Measurements from ENCODE around the gene PSRC1. TPM values are rescaled to one million over a fixed set of nuclear protein-coding genes. Genes with fewer than 3 reads are reported as not detected.

Gene PSRC1
- total RNA-seq, 1 donor from 2014 or later, result 1.2 TPM

- intact Hi-C loops (cut with DNase I), result no loop called here
- DNase-seq (ENCODE audit: missing footprints), result peak; percentile 9
- no peak for ATAC-seq
Measured at GRCh38 chr1:109275706-109276345, 7.1 kb downstream of the PSRC1 start.

- intact Hi-C loops (cut with DNase I), result no loop called here
- peak; percentile 52 for ATAC-seq
- DNase-seq (ENCODE audit: missing footprints), result peak; percentile 66
Measured at GRCh38 chr1:109274533-109275476, 8.1 kb downstream of the PSRC1 start.

- ATAC-seq (no peak), DNase-seq (ENCODE audit: missing footprints) (peak; percentile 59)
- intact Hi-C loops (cut with DNase I), result no loop called here
Measured at GRCh38 chr1:109273570-109274288, 9.2 kb downstream of the PSRC1 start.

DNA sequence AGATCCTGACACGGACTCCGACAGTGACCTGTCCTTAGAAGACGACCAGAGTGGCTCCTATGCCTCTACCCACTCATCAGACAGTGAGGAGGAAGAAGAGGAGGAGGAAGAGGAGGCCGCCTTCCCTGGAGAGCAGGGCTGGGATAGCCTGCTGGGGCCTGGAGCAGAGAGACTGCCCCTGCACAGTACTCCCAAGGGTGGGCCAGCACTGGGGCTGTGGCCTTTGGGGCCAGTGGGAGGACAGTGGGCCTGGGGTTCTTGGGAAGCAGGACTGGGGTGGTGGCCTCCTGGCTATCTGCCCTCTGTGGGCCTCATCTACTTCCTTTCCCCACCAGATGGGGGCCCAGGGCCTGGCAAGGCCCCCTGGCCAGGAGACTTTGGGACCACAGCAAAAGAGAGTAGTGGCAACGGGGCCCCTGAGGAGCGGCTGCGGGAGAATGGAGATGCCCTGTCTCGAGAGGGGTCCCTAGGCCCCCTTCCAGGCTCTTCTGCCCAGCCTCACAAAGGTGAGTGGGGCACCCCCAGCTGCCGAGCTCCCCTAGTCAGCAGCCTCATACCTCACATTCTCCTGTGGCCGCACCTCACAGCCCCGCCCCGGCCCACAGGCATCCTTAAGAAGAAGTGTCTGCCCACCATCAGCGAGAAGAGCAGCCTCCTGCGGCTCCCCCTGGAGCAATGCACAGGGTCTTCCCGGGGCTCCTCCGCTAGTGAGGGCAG, 10.0 kb downstream of the PSRC1 start:
- no peak for ATAC-seq
- intact Hi-C loops (cut with DNase I), result no loop called here
- DNase-seq (ENCODE audit: missing footprints), result peak; percentile 51

DNA sequence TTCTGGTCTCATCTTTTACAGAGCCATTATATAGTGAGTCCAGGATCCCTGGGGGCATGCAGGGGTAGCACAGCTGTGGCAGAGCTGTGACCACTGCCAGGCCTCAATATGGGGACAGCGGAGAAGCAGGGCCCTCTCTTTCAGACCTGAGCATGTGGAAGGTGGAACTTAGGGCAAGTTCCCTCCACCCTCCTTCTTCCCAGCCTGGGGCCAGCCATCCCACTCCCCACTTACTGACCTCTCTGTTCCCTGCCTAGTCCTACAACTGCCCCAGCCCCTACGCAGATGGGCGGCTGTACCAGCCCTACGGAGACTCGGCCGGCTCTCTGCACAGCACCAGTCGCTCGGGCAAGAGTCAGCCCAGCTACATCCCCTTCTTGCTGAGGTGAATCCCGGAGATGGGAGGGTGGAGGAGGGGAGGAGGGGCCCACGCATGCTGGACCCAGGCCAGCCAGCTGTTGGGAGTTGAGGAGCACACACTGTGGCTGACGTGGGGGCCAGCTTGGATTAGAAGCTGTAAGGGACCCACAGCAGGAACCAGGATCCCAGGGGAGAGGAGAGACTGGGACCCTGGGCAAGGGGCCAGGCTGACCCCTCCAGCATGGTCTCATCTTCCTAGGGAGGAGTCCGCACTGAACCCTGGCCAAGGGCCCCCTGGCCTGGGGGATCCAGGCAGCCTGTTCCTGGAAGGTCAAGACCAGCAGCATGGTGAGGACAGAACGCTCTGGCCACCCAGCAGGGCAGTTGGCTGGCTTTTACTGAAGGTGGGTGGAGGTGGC, 10.7 kb downstream of the PSRC1 start:
- DNase-seq (ENCODE audit: missing footprints) (peak; percentile 21), ATAC-seq (no peak)
- intact Hi-C loops (cut with DNase I), result no loop called here

DNA sequence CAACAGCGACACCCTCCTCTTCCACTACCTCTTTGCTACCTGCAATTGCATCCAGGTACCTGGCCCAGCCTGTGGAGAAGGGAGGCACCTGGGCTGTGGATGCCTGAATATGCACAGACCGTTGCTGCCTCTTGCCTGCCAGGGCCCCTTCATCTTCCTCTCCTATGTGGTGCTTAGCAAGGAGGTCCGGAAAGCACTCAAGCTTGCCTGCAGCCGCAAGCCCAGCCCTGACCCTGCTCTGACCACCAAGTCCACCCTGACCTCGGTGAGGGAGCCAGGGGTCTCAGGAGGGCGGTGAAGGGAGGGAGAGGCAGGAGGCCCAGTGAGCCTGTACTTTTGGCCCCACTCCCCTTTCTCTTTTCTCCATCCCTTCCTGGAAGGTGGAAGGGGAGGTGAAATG, 11.5 kb downstream of the PSRC1 start:
- intact Hi-C loops (cut with DNase I), result no loop called here
- no peak for ATAC-seq
- no peak for DNase-seq (ENCODE audit: missing footprints)

DNA sequence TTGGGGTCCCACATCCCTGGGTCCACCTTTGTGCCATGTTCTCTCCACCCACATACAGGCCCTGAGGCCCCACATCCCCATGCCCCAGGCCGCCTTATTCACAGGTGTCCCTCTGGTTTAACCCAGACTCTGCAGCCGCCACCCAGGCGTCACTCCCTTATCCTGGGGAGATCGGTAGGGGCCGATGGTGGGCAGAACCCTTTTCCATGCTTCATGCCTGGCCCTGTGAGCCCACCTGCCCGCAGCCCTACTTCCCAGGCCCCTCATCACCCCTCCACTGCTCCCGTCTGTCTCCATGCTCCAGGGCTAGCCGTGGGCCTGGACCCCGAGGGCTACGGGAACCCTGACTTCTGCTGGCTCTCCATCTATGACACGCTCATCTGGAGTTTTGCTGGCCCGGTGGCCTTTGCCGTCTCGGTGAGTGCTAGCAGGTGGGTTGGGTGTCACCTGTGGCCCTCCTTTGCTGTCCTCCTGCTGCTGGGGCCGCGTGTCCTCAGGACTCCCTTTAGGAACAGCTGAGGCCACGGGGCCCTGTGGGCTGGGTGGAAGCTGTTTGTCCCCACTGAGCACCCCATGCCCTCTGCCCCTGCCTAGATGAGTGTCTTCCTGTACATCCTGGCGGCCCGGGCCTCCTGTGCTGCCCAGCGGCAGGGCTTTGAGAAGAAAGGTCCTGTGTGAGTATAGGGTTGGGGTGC, 12.2 kb downstream of the PSRC1 start:
- no peak for ATAC-seq
- DNase-seq (ENCODE audit: missing footprints), result peak; percentile 22
- intact Hi-C loops (cut with DNase I), result no loop called here

DNA sequence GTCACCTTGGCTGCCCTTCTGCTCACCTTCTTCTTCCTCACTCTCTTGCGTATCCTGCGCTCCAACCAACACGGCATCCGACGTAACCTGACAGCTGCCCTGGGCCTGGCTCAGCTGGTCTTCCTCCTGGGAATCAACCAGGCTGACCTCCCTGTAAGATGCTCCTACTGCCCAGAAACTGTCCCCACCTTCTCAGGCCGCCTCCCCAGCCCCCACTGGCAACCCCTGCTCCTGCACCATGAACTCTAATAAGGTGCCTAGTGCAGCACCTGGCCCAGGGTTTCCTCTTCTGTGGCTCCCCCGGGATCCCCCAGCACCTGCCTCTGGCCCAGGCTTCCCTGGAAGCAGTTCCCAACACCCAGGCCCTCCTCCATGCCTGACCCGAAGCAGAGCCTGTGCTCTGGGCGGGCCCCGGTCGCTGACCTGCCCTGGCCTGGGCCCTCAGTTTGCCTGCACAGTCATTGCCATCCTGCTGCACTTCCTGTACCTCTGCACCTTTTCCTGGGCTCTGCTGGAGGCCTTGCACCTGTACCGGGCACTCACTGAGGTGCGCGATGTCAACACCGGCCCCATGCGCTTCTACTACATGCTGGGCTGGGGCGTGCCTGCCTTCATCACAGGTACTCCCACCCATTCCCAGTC, 12.8 kb downstream of the PSRC1 start:
- intact Hi-C loops (cut with DNase I), result no loop called here
- ATAC-seq (no peak), DNase-seq (ENCODE audit: missing footprints) (peak; percentile 35)

- intact Hi-C loops (cut with DNase I), result no loop called here
- ATAC-seq (no peak), DNase-seq (ENCODE audit: missing footprints) (peak; percentile 50)
Measured at GRCh38 chr1:109269212-109269980, 13.5 kb downstream of the PSRC1 start.

GRCh38 chr1:109268431-109269211, 14.3 kb downstream of the PSRC1 start:
- intact Hi-C loops (cut with DNase I), result no loop called here
- ATAC-seq (no peak), DNase-seq (ENCODE audit: missing footprints) (peak; percentile 61)

GRCh38 chr1:109267743-109268300, 15.1 kb downstream of the PSRC1 start:
- intact Hi-C loops (cut with DNase I), result no loop called here
- DNase-seq (ENCODE audit: missing footprints) (peak; percentile 46), ATAC-seq (no peak)

DNA sequence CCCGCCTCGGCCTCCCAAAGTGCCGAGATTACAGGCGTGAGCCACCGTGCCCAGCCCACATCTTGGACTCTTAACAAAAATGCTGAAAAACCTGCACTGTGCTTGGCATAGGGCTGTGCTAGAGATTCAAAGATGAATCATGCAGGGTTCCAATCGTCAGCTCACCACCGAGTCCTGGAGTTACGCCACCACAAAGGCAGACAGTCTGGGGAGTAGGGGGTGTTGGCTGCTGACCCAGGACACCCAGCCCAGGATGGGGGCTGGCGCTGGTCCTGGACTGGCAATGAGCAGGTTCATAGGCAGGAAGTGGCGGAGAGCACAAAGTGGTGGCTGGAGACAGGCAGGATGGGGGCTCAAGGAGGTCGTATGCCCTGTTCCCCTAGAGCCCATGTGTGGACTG, 16.0 kb downstream of the PSRC1 start:
- DNase-seq (ENCODE audit: missing footprints), result no peak

DNA sequence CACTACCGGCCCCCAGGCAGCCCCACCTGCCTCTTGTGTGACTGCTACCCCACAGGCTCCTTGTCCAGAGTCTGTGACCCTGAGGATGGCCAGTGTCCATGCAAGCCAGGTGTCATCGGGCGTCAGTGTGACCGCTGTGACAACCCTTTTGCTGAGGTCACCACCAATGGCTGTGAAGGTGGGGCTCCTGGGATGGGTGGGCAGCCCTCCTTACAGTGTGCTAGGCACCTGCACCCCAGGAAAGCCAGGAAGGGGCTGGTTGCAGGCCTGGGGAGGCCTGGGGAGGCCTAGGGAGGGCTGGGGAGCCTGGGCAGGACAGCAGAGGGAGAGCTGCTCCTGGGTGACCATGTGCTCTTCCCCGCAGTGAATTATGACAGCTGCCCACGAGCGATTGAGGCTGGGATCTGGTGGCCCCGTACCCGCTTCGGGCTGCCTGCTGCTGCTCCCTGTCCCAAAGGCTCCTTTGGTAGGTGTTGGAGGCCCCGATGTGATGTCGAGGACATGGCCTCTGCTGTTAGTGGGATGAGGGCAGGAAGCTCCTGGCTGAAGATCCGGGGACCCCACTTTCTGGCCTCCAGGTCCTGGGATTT, 17.1 kb downstream of the PSRC1 start:
- intact Hi-C loops (cut with DNase I), result no loop called here
- DNase-seq (ENCODE audit: missing footprints), result peak; percentile 58
- ATAC-seq, result no peak

More for the DNA sequence above, 16.0 kb downstream of the PSRC1 start:
- intact Hi-C loops (cut with DNase I), result no loop called here
- ATAC-seq, result no peak

DNA sequence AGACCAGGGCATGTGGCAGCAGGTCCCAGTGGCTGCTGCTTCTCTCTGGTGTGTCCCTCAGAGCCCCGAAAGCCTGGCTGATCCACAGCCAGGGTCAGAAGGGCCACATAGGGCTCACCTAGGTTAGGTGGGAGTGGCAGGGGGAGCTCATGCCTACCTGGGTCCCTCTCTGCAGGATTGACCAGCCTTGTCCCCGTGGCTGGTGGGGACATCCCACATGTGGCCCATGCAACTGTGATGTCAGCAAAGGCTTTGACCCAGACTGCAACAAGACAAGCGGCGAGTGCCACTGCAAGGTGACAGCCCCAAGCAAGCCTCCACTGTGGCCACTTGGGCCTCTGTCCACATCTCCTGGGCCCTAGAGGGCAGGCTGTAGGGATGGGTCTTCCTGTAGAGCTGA, 17.9 kb downstream of the PSRC1 start:
- DNase-seq (ENCODE audit: missing footprints) (peak; percentile 54), ATAC-seq (no peak)
- intact Hi-C loops (cut with DNase I), result no loop called here

- peak; percentile 26 for DNase-seq (ENCODE audit: missing footprints)
- intact Hi-C loops (cut with DNase I), result no loop called here
- ATAC-seq, result no peak
Measured at GRCh38 chr1:109264379-109264755, 18.6 kb downstream of the PSRC1 start.
